ENCODE data around the gene CDX1. TPM values are rescaled to one million over a fixed set of nuclear protein-coding genes. Genes with fewer than 3 reads are reported as not detected.

Gene CDX1
- total and polyA plus RNA-seq, 2 of the 8 experiments (the other 6 are each of a cell fraction or from before 2014, with no cell fraction given): not detected

DNA sequence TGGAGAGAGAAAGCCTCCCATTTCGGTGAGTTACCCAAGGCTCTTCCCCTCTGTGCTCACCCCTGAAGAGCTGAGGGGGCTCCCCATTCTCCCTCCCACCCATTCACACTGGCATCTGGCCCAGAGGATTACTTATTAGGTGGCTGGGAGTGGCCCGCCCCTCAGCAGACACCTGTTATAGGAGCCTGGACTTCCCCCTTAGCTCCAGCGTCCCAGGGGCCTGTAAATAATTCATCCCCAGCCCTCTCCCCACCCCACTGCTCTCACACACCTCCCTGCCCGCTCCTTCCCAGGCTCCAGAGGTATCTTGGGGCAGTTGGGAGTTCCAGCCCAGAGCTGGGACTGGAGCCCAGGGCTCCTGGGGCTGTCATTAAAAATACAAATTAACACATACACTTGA lies 11.7 kb downstream of the CDX1 start (continued):
- TF ChIP-seq NANOG (IDR thresholded peaks at IDR 0.05; ENCODE audit: insufficient read depth, low read depth, low read length, poor library complexity, severe bottlenecking) (no peak), BCL11A (IDR thresholded peaks at IDR 0.05; ENCODE audit: low read depth in 2 of 2, low read length in 2 of 2) (no peak), EP300 (IDR thresholded peaks at IDR 0.05; ENCODE audit: borderline replicate concordance in 1 of 2, low read depth in 2 of 2, low read length in 2 of 2) (no peak), SP1 (IDR thresholded peaks at IDR 0.05; ENCODE audit: low read depth, low read length) (no peak)
- TF ChIP-seq, protein P1, sequence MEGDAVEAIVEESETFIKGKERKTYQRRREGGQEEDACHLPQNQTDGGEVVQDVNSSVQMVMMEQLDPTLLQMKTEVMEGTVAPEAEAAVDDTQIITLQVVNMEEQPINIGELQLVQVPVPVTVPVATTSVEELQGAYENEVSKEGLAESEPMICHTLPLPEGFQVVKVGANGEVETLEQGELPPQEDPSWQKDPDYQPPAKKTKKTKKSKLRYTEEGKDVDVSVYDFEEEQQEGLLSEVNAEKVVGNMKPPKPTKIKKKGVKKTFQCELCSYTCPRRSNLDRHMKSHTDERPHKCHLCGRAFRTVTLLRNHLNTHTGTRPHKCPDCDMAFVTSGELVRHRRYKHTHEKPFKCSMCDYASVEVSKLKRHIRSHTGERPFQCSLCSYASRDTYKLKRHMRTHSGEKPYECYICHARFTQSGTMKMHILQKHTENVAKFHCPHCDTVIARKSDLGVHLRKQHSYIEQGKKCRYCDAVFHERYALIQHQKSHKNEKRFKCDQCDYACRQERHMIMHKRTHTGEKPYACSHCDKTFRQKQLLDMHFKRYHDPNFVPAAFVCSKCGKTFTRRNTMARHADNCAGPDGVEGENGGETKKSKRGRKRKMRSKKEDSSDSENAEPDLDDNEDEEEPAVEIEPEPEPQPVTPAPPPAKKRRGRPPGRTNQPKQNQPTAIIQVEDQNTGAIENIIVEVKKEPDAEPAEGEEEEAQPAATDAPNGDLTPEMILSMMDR (IDR thresholded peaks at IDR 0.05; ENCODE audit: control extremely low read depth in 1 of 3, insufficient read depth in 1 of 3, low read depth in 1 of 3, low read length in 3 of 3): no peak

Measured in H1 (cell line).